HG02884 (cell line): ENCODE results near the gene ZNF804A.
"Not testable (repeated sequence)": the region's sequence is repeated elsewhere in the genome, so short reads cannot be mapped to it uniquely, and the experiment has no call there.

Experiments used
- ATAC-seq: cut with Tn5 transposase; IDR thresholded peaks from one replicate; pipeline ENCODE4 v1.9.1; 2021; ENCODE audit warnings: mild to moderate bottlenecking, moderate library complexity; ENCODE audit not compliant: unreplicated experiment

Gene ZNF804A

DNA sequence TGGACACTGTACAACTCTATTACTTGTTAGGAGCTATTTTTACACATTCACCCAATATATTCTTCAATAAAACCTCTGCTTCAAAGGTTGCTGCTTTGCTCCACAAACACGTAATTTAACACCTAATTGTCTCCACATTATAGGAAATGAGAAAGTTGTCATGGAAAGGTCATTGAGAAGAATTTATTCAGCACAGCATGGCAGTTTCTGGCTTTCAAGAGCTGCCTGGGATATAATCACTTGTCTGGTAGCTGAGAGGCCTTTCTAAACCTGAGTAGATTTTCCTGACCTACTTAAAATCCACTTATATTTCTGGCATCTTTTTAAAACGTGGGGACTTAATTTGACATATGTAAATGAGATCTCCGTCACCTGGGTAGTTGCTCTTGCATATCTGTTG is 216.1 kb downstream of the ZNF804A start:
- no peak for ATAC-seq

GRCh38 chr2:184815824-184816223 is 217.5 kb downstream of the ZNF804A start:
- no peak for ATAC-seq

DNA sequence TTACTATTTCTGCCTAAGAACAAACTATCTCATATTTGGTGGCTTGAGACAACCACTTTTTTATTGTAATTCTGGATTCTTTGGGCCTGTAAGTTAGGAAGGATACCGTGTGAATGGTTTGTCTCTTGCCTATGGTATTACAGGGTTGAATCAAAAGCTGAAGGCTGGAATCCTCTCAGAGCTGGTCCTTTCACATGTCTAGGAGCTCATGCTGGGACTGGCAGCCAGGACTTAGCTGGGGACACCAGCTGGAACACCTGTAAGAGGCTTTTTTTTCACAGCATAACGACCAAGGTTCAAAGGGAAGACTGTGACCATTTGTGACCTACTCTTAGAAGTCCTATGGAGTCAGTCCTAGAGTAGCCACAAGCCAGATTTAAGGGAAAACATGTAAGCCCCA is 226.3 kb downstream of the ZNF804A start:
- ATAC-seq: no peak

DNA sequence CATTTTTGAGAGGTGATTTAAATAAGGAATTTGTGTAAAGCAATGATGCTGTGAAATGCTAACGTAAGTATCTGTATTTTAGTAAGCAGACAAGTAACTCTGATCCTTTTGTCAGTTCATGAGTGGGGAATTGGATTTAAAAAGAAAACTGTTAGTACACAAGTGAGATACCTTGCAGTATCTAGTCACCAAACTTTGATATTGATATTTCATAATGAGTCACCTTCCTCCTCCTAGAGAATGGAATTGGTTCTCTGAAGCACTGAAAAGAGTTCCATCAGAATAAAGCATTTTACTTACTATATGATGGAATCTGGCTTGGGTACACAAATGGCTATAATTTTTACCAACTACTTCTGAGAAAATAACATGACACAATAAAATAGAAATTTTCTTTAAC is 232.2 kb downstream of the ZNF804A start:
- no peak for ATAC-seq

DNA sequence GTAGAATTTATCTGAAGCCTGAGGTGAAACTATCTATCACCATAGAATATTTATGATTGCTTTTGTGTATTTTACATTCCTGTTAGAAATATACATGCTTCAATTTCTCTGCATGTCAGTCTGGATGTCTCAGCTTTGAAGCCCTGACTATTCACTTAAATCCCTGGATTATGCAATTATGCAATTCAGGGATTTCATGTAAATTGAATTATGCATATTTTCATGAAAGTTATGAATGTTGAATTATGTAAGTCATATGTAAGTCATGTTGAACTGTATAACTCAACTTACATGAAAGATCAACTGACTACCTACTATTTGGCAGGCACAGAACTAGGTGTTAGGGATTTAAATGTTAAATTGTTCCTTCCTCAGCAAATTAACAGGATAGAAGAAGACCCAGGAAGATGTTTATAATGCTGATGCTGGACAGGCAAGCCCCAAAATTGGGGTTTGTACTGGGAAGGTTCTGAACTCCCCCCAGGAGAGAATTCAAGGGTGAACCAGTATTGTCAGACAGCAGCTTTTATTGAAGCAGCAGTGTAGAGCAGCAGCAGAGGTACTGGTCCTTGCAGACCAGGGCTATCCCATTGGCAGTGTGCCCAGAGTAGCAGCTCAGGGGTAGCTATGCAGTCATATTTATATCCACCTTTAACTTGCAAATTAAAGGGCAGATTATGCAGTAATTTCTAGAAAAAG is 236.5 kb downstream of the ZNF804A start:
- ATAC-seq: no peak

GRCh38 chr2:184835398-184835715 is 237.0 kb downstream of the ZNF804A start:
- ATAC-seq: no peak

- ATAC-seq: no peak
Measured at GRCh38 chr2:184847331-184847730, 249.0 kb downstream of the ZNF804A start.

DNA sequence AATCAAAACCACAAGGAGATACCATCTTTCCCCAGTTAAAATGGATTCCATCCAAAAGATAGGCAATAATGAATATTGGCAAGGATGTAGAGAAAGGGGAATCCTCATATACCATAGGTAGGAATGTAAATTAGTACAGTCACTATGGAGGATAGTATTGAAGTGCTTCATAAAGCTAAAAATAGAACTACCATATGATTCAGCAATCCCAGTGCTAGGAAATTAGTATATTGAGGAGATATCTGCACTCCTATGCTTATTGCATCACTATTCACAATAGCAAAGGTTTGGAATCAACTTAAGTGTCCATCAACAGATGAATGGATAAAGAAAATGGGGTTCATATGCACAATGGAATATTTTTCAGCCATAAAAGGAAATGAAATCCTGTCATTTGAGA is 251.2 kb downstream of the ZNF804A start:
- ATAC-seq: no peak

DNA sequence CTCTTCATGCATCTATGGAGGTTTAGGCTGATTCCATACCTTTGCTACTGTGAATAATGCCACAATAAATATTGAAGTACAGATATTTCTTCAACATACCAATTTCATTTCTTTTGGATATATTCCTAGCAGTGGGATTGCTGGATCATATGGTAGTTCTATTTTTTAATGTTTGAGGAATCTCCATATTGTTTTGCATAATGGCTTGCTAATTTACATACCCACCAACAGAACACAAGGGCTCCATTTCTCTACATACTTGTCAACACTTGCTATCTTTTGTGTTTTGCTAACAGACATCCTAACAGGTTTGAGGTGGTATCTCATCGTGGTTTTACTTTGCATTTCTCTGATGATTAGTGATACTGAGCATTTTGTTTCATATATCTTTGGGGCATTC is 253.2 kb downstream of the ZNF804A start:
- no peak for ATAC-seq

DNA sequence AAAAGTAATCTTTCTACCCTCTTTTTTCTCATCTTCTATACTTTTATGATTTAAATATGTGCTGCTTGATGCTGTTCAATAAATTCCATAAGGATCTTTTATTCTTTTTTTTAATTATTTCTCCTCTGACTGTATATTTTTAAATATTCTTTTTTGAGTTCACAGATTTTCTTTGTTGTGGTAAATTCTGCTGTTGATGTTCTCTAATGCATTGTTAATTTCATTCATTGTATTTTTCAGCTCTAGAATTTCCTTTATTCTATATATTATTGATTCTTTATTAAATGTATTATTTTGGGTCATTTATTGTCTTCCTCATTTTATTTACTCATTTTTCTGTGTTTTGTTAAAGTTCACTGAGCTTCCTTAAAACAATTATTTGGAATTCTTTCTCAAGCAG is 260.9 kb downstream of the ZNF804A start:
- no peak for ATAC-seq

- no peak for ATAC-seq
Measured at GRCh38 chr2:184860744-184861143, 262.4 kb downstream of the ZNF804A start.

DNA sequence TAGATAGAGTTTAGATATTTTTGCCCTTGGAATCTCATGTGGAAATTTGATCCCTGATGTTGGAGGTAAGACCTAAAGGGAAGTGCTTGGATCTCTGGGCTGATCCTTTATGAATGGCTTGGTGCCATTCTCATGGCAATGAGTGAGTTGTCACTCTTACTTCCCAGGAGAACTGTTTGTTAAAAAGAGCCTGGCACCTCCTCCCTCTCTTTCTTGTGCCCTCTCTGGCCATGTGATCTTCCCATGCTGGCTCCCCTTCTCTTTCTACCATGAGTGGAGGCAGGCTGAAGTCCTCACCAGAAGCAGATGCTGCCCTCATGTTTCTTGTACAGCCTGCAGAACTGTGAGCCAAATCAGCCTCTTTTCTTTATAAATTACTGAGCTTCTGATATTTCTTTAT is 276.9 kb downstream of the ZNF804A start:
- ATAC-seq: no peak

- no peak for ATAC-seq
Measured at GRCh38 chr2:184875911-184876310, 277.6 kb downstream of the ZNF804A start.

GRCh38 chr2:184877909-184878308 is 279.6 kb downstream of the ZNF804A start:
- ATAC-seq: no peak

DNA sequence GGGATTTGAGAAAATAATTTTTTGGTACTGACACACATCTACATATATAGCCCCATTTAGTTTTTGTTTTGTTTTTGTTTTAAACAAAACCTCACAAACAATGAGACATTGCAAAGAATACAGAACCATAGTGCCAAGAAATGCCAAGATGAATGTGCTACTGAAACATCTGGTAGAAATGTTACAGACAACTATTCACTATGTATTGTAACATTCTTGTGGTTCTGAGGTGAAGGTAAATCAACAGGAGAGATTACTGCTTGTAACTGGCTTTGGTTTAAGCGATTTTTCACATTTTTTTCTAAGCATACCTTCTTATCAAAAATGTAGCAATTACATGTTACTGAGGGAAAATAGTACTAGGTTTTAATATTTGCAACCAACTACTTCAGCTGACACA is 281.3 kb downstream of the ZNF804A start:
- ATAC-seq: no peak

DNA sequence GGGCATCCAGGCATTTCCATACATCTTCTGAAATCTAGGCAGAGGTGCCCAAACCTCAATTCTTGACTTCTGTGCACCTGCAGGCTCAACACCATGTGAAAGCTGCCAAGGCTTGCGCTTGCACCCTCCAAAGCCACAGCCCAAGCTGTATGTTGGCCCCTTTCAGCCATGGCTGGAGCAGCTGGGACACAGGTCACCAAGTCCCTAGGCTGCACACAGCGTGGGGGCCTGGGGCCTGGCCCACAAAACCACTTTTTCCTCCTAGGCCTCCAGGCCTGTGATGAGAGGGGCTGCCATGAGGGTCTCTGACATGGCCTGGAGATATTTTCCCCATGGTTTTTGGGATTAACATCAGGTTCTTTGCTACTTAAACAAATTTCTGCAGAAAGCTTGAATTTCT is 288.3 kb downstream of the ZNF804A start:
- not testable (repeated sequence) for ATAC-seq

DNA sequence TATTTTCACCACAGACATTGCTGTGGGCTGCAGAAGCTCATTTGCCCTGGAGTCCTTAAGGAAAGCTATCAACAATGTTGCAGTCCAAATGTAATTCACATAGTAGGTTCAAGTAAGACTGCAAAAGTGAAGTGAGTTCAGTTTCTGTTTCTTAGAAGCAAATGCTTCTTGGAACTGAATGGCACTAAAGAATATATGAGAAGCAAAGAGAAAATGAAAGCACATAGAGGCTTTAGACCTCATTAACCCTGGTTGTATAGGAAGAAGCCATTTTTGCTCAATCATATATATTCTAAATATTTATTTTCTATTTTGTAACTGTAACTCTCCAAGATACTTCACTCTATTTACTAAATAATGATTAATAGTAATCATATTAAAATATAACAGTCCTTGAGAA is 292.0 kb downstream of the ZNF804A start:
- ATAC-seq: no peak

DNA sequence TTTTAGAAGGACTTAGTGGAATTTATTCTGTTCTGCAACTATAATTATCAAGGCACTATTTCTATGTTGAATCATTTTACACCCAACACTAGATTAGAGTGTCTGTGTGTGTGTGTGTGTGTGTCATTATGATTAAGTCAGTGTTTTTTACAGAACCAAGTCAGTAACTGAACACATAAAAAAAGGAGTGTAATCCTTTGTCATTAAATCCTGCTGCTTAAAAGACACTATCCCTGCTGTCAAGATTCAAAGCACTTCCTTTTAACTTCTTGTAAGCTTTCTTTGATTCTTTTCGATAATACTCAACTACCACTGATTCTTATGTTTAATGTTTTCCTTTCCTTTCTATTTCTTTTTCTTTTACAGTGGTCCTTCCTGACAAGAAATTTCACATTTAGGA is 306.7 kb downstream of the ZNF804A start:
- ATAC-seq: no peak

DNA sequence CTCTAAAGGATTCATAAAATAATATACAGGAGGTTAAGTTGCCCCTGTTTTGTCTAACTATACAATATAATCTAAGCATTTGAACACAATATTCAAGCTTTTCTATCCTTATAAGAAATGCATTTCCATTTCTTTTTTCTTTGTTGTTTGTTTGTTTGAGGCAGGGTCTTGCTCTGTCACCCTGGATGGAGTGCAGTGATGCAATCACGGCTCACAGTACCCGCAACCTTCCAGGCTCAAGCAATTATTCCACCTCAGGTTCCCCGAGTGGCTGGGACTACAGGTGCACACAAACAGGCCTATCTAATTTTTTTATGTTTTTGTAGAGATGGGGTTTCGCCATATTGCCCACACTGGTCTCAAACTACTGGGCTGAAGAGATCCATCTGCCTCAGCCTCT is 307.8 kb downstream of the ZNF804A start:
- ATAC-seq: no peak

- no peak for ATAC-seq
Measured at GRCh38 chr2:184906709-184907108, 308.4 kb downstream of the ZNF804A start.

- ATAC-seq: no peak
Measured at GRCh38 chr2:184908966-184909365, 310.6 kb downstream of the ZNF804A start.

- ATAC-seq: no peak
Measured at GRCh38 chr2:184920451-184920965, 322.2 kb downstream of the ZNF804A start.

GRCh38 chr2:184921676-184922075 is 323.3 kb downstream of the ZNF804A start:
- ATAC-seq: no peak
